K562 (cell line): ENCODE results near the gene LDB1. TPM values are rescaled to one million over a fixed set of nuclear protein-coding genes. Genes with fewer than 3 reads are reported as not detected.

Source experiments
- ATAC-seq: fragments of 200-7000 bp; cut with Tn5 transposase; 3 replicates; pipeline ENCODE4 v1.9.1; 2020; ENCODE audit warnings: moderate library complexity
- BruUV-seq: library from RNA; stranded (reverse); fragments of 400-500 nt; replicated peaks from 2 replicates; lab custom pipeline; 2021; lab: Mats Ljungman, UMichigan
- CTCF ChIA-PET: fragments of 300-600 bp; formaldehyde crosslinking; extraction: SDS; loops from one replicate; lab custom pipeline; 2021; ENCODE audit warnings: low intra/inter-chr PET ratio; lab: Yijun Ruan, JAX
- POLR2A ChIA-PET: fragments of 300-600, 350-650 bp; sonication (Branson Sonifier 250); formaldehyde crosslinking; extraction: SDS; loops from one replicate; lab custom pipeline; 2021; ENCODE audit warnings: antibody characterized with exemption, inconsistent platforms; lab: Yijun Ruan, JAX
- DNase-seq, 4 experiments: peaks; one replicate each; pipeline versions ENCODE4 v3.0.0 to v3.0.0-alpha.2; 2011 to 2018; ENCODE audit warnings: low spot score in 3 of 4, mixed read lengths in 3 of 4; ENCODE audit errors: extremely low read depth in 1 of 4
- FAIRE-seq: peaks from 2 replicates; lab custom pipeline; 2011; peaks lifted over from hg19 to GRCh38; lab: Jason Lieb, UNC
- H2AFZ ChIP-seq: 2 replicates; pipeline ENCODE4 v1.6.0; 2011; ENCODE audit warnings: low read depth, low read length, control low read depth, inconsistent platforms
- H3K27ac ChIP-seq: fragments of 200-600 bp; 3 replicates; pipeline ENCODE4 v1.8.0; 2011; ENCODE audit warnings: low read depth, mild to moderate bottlenecking, control low read depth, inconsistent platforms, low read length, moderate library complexity, mixed read lengths; ENCODE audit errors: extremely low read depth
- H3K27me3 ChIP-seq, 2 experiments: fragments of 300-600 bp in 1 of 2; 2 replicates in 1 of 2; 3 replicates in 1 of 2; pipeline versions ENCODE4 v1.6.0 to v1.8.0; 2011; ENCODE audit warnings: inconsistent platforms in 2 of 2, low read length in 2 of 2, mild to moderate bottlenecking in 1 of 2, mixed read lengths in 1 of 2, moderate library complexity in 1 of 2; ENCODE audit not compliant: control insufficient read depth in 2 of 2, insufficient read depth in 2 of 2
- H3K36me3 ChIP-seq: fragments of 300-600 bp; 3 replicates; pipeline ENCODE4 v1.8.0; 2011; ENCODE audit warnings: mild to moderate bottlenecking, low read length, inconsistent platforms; ENCODE audit not compliant: control insufficient read depth, insufficient read depth
- H3K4me1 ChIP-seq, 2 experiments: fragments of 200-600 bp in 1 of 2; replicated peaks in 1 of 2; 2 replicates in 1 of 2; 3 replicates in 1 of 2; pipeline versions ENCODE4 v1.5.1 to v1.8.0; 2011; ENCODE audit warnings: inconsistent platforms in 2 of 2, low read length in 2 of 2, mild to moderate bottlenecking in 1 of 2, mixed read lengths in 1 of 2, moderate library complexity in 1 of 2; ENCODE audit not compliant: control insufficient read depth in 2 of 2, insufficient read depth in 2 of 2
- H3K4me2 ChIP-seq: 2 replicates; pipeline ENCODE4 v1.6.1; 2011; ENCODE audit warnings: low read length, control low read depth, inconsistent platforms, mixed read lengths; ENCODE audit not compliant: insufficient read depth
- H3K4me3 ChIP-seq: fragments of 200-600 bp; sonication (generic), shearing (Covaris generic); 2 replicates; pipeline ENCODE4 v1.5.1; 2016; ENCODE audit warnings: control low read depth, inconsistent platforms
- H3K79me2 ChIP-seq: fragments of 200-600 bp; 3 replicates; pipeline ENCODE4 v1.8.0; 2011; ENCODE audit warnings: low read length, inconsistent platforms; ENCODE audit not compliant: control insufficient read depth, insufficient read depth
- H3K9ac ChIP-seq, 2 experiments: 2 replicates each; pipeline versions ENCODE4 v1.6.0 to v1.6.1; 2011; ENCODE audit warnings: low read depth in 2 of 2, low read length in 2 of 2, control low read depth in 1 of 2, inconsistent platforms in 1 of 2, mild to moderate bottlenecking in 1 of 2, mixed read lengths in 1 of 2; ENCODE audit not compliant: insufficient read depth in 1 of 2
- H3K9me1 ChIP-seq: one replicate; pipeline ENCODE4 v1.6.0; 2011; ENCODE audit warnings: inconsistent platforms, mild to moderate bottlenecking, low read length, moderate library complexity; ENCODE audit not compliant: control insufficient read depth, insufficient read depth
- H3K9me3 ChIP-seq: replicated peaks from 2 replicates; pipeline ENCODE4 v1.5.1; 2011; ENCODE audit warnings: low read depth, low read length, inconsistent platforms; ENCODE audit not compliant: control insufficient read depth, insufficient read depth
- H4K20me1 ChIP-seq: replicated peaks from 2 replicates; pipeline ENCODE4 v1.6.1; 2011; ENCODE audit warnings: low read length, inconsistent platforms, mixed read lengths; ENCODE audit not compliant: control insufficient read depth, insufficient read depth
- C11orf30 ChIP-seq: fragments of 450-650 bp; IDR thresholded peaks from 2 replicates; pipeline ENCODE4 v1.6.1; 2016; ENCODE audit warnings: low read depth, mild to moderate bottlenecking
- CEBPB ChIP-seq: fragments of 450-650 bp; IDR thresholded peaks from 2 replicates; pipeline ENCODE4 v1.6.1; 2016; ENCODE audit warnings: missing genetic modification characterization, missing compliant biosample characterization
- CEBPG ChIP-seq, 3 experiments: fragments of 200-800 bp in 1 of 3; sonication (Bioruptor generic) in 1 of 3; sonication (generic) in 1 of 3; formaldehyde crosslinking in 1 of 3; IDR thresholded peaks in 2 of 3; conservative IDR thresholded peaks in 1 of 3; 2 replicates each; pipeline versions ENCODE4 v1.6.1 to v1.8.0; 2016 to 2022; ENCODE audit warnings: missing compliant biosample characterization in 2 of 3, missing genetic modification characterization in 2 of 3, mild to moderate bottlenecking in 1 of 3, missing genetic modification reagents in 1 of 3
- ESRRB ChIP-seq: fragments of 250-450 bp; sonication (Bioruptor Pico); IDR thresholded peaks from 2 replicates; pipeline ENCODE4 v1.5.0; 2020; ENCODE audit warnings: mild to moderate bottlenecking, moderate library complexity, borderline replicate concordance
- HOXB6 ChIP-seq: fragments of 250-450 bp; sonication (Bioruptor Pico); IDR thresholded peaks from 2 replicates; pipeline ENCODE4 v1.5.1; 2022; ENCODE audit warnings: mild to moderate bottlenecking, borderline replicate concordance
- IRF9 ChIP-seq: fragments of 450-650 bp; IDR thresholded peaks from 2 replicates; pipeline ENCODE4 v1.6.1; 2016; ENCODE audit warnings: missing biosample characterization, missing genetic modification characterization
- MCM2 ChIP-seq: fragments of 450-650 bp; IDR thresholded peaks from 2 replicates; pipeline ENCODE4 v1.6.1; 2017; ENCODE audit warnings: low read depth, mild to moderate bottlenecking
- MCM5 ChIP-seq: fragments of 450-650 bp; IDR thresholded peaks from 2 replicates; pipeline ENCODE4 v1.6.1; 2016; ENCODE audit warnings: low read depth
- MTF1 ChIP-seq: fragments of 250-450 bp; sonication (Bioruptor Pico); IDR thresholded peaks from 2 replicates; pipeline ENCODE4 v1.9.0; 2021; ENCODE audit warnings: moderate library complexity, mild to moderate bottlenecking, inconsistent platforms, borderline replicate concordance
- NCOA4 ChIP-seq: fragments of 450-650 bp; IDR thresholded peaks from 2 replicates; pipeline ENCODE4 v1.6.1; 2018; ENCODE audit warnings: mild to moderate bottlenecking; ENCODE audit not compliant: partially characterized antibody
- PTTG1 ChIP-seq: fragments of 450-650 bp; IDR thresholded peaks from 2 replicates; pipeline ENCODE4 v1.6.1; 2016; ENCODE audit warnings: low read depth, mild to moderate bottlenecking, missing genetic modification characterization, missing compliant biosample characterization
- whole genome bisulfite sequencing: fragments of 100-300 bp; shearing (Covaris generic); methylation state at CpG from one replicate; pipeline ENCODE4 v1.1.6; 2016; ENCODE audit warnings: low coverage, mixed read lengths; ENCODE audit not compliant: insufficient coverage; ENCODE audit errors: missing lambda C conversion rate; 5-methylcytosine and 5-hydroxymethylcytosine counted together
- in situ Hi-C: fragments of 300-500 bp; cut with MboI; formaldehyde crosslinking; loops from 4 replicates; pipeline ENCODE4 v1.15.0; 2018; ENCODE audit warnings: inconsistent platforms, mixed read lengths
- intact Hi-C: fragments of 100-400 bp; cut with micrococcal nuclease; formaldehyde crosslinking; loops from 2 replicates; pipeline ENCODE4 v1.14.2; 2022
- polyA plus RNA-seq, 8 experiments: library from polyadenylated mRNA; depleted of rRNA in 4 of 8; stranded (reverse) in 5 of 8; unstranded in 3 of 8; fragments of >200 nt; fragmentation: Nextera tagmentation in 2 of 8; fragmentation: Illumina TruSeq in 1 of 8; extraction: Ambion mirVana in 2 of 8; extraction: Trizol in 1 of 8; gene quantifications; 2 replicates each; pipeline versions ENCODE4 v1.2.1 to v1.2.3, GENCODE V29; 2011 to 2014; ENCODE audit warnings: inconsistent platforms in 1 of 8, missing spikeins in 1 of 8
- total RNA-seq, 7 experiments: library from RNA; depleted of rRNA in 6 of 7; stranded (reverse); fragments of >200 nt in 6 of 7; fragmentation: Illumina TruSeq in 2 of 7; extraction: Trizol in 2 of 7; gene quantifications; 2 replicates each; pipeline versions ENCODE4 v1.2.1 to v1.2.3, GENCODE V29; 2011 to 2021; ENCODE audit warnings: low replicate concordance in 1 of 7

LDB1 gene
- total and polyA plus RNA-seq, 9 of the 15 experiments (the other 6 are each of a cell fraction or from before 2014, with no cell fraction given): 1.9 to 137 (median 105) TPM

DNA sequence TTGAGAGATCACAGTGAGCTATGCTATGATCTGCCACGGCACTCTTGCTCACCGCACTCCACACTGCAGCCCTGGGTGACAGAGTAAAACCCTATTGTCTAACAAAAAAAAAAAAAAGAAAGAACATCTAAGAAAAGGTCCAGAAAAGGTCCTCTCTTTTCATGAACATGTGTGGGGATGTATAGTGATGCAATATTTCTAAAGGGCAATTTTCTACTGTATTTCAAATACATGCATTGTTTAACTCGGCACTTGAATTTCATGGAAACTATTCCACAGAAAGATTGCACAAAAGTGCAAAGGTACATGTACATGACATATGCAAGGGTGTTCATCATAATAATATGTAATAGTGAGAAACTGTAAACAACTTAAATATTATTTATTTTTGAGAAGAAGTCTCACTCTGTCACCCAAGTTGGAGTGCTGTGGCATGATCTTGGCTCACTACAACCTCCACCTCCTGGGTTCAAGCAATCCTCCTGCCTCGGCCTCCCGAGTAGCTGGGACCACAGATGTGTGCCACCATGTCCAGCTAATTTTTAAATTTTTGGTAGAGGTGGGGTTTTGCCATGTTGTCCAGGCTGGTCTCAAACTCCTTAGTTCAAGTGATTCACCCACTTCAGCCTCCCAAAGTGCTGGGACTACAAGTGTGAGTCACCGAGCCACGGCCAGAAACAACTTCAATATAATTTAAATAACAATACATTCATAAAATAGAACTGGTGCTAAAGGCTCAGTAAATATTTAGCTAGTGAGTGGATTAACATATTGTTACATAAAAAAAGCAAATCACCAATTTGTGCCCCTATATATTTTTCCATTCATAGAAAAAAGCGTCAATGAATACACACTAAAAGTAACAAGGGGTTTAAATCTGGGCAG is 11.4 kb upstream of the LDB1 start:
- H3K27ac ChIP-seq: peak overlapping the region; percentile 91; the same call in 1 of the 3 replicates
- in situ Hi-C loops (no loop called here), intact Hi-C loops (loop anchor here (1.0 kb wide), 1 partner anchor 21 kb away; the partner anchor contains the start of gene NOLC1)
- H3K9me3 ChIP-seq: 0 out of 2 replicates have a peak, but pooled peaks cover 2% of the 10 kb centered on the region
- no peak for ATAC-seq
- H3K9me1 ChIP-seq: peaks cover 5% of the 10 kb centered on the region
- peaks cover 18 to 24% of the 10 kb centered on the region in 2 experiments; a peak in 4 of 5 replicates for H3K4me1 ChIP-seq
- H3K27me3 ChIP-seq: no peaks in the 10 kb centered on the region
- peak overlapping the region in 1 of 2 experiments; percentile 94; a peak in 1 of 4 replicates for H3K9ac ChIP-seq
- DNase-seq: no peak
- WGBS: 73% methylated on average over 8 of the region's 8 CpGs
- FAIRE-seq: no peak
- TF ChIP-seq ESRRB: no peak
- no peak for TF ChIP-seq PTTG1
- no peak for TF ChIP-seq IRF9 (tag)
- no peak for TF ChIP-seq C11orf30
- TF ChIP-seq MCM5: no peak
- TF ChIP-seq NCOA4: no peak
- no peak for TF ChIP-seq CEBPG (CRISPR knock-in tag; IDR thresholded peaks at IDR 0.05)
- TF ChIP-seq CEBPG (tag; conservative IDR thresholded peaks at IDR 0.05 in 1 of 2, IDR thresholded peaks at IDR 0.05 in 1 of 2): peak; percentile 24 to 34; a peak in 2 of 4 replicates
- no peak for TF ChIP-seq MTF1 (CRISPR knock-in tag)
- no peak for TF ChIP-seq HOXB6 (CRISPR knock-in tag)
- TF ChIP-seq CEBPB: 0 out of 2 replicates have a peak, but pooled peaks have one; percentile 7
- TF ChIP-seq MCM2: no peak
- no peak overlapping the region for H3K4me3 ChIP-seq
- ChIA-PET POLR2A (interaction anchor here (0.7 to 2.5 kb wide), 4 partner anchors 8 to 328 kb away, joined by 3 to 16 read pairs (median 4); no protein-coding TSS in a partner anchor), CTCF (interaction anchor here (0.8 kb wide), 1 partner anchor 216 kb away, joined by 3 read pairs; no protein-coding TSS in a partner anchor)
- no TSS peak for BruUV-seq
- no peak overlapping the region for H3K4me2 ChIP-seq
- H3K79me2 ChIP-seq: peaks cover 42% of the 10 kb centered on the region
- peak overlapping the region; percentile 99 for H2AFZ ChIP-seq
- peaks cover 12% of the 10 kb centered on the region; the same call in 1 of the 2 replicates for H4K20me1 ChIP-seq
- peaks cover 21% of the 10 kb centered on the region for H3K36me3 ChIP-seq
